Activated CD4-positive, alpha-beta T cell treated with anti-CD3 and anti-CD28 coated beads, Interleukin-2, amount 10 ng/mL, durations not matched to agents 24 days and 14 days (primary cell): Measurements from ENCODE around the gene SORT1. TPM values are rescaled to one million over a fixed set of nuclear protein-coding genes. Genes with fewer than 3 reads are reported as not detected.

Source experiments
- DNase-seq: peaks from one replicate; pipeline ENCODE4 v3.0.0; 2022
- H3K27ac Mint-ChIP-seq: one replicate; pipeline ENCODE4 v1.8.0; 2022; ENCODE audit warnings: mild to moderate bottlenecking, mixed read lengths
- H3K27me3 Mint-ChIP-seq: one replicate; pipeline ENCODE4 v1.8.0; 2022; ENCODE audit warnings: mixed read lengths
- H3K36me3 Mint-ChIP-seq: one replicate; pipeline ENCODE4 v1.8.0; 2022; ENCODE audit warnings: low read depth, mild to moderate bottlenecking, mixed read lengths
- H3K4me1 Mint-ChIP-seq: one replicate; pipeline ENCODE4 v1.8.0; 2021; ENCODE audit warnings: mixed read lengths
- H3K4me3 Mint-ChIP-seq: one replicate; pipeline ENCODE4 v1.8.0; 2022; ENCODE audit warnings: mild to moderate bottlenecking, moderate library complexity, mixed read lengths
- H3K9me3 Mint-ChIP-seq: one replicate; pipeline ENCODE4 v1.8.0; 2021; ENCODE audit warnings: mixed read lengths
- intact Hi-C: fragments of 100-400 bp; cut with micrococcal nuclease; formaldehyde crosslinking; loops from one replicate; pipeline ENCODE4 v1.15.1; 2023
- total RNA-seq: library from RNA; stranded (reverse); gene quantifications from 2 replicates; pipeline ENCODE4 v1.2.3, GENCODE V29; 2022

Gene SORT1
- total RNA-seq, 1 donor from 2014 or later, result 1.2 TPM

- no peak for DNase-seq
- peaks cover 1% of the 10 kb centered on the region for H3K36me3 Mint-ChIP-seq
- H3K27ac Mint-ChIP-seq, result no peak overlapping the region
- intact Hi-C loops, result no loop called here
- no peak overlapping the region for H3K4me3 Mint-ChIP-seq
- peaks cover 43% of the 10 kb centered on the region for H3K27me3 Mint-ChIP-seq
- H3K4me1 Mint-ChIP-seq, result no peaks in the 10 kb centered on the region
- no peaks in the 10 kb centered on the region for H3K9me3 Mint-ChIP-seq
Measured at GRCh38 chr1:109361069-109361468, 36.6 kb downstream of the SORT1 start.

GRCh38 chr1:109357616-109358015 is 40.1 kb downstream of the SORT1 start:
- Mint-ChIP-seq H3K9me3 (no peaks in the 10 kb centered on the region), H3K4me3 (no peak overlapping the region), H3K27me3 (peaks cover 33% of the 10 kb centered on the region), H3K36me3 (no peaks in the 10 kb centered on the region), H3K27ac (no peak overlapping the region), H3K4me1 (peaks cover 7% of the 10 kb centered on the region)
- intact Hi-C loops, result no loop called here
- DNase-seq, result no peak

DNA sequence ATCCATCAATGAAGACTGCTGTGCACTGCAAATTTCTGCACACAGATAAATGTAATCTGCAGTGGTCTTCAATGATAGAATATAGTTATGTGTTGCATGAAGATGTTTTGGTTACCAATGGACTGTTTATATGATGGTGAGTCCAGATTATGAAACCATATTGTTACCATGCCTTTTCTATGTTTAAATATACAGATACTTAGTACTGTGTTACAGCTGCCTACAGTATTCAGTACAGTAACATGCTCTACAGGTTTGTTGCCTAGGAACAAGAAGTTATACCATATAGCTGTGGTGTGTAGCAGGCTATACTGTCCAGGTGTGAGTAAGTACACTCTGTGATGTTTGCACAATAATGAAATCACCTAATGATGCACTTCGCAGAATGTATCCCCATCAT is 40.8 kb downstream of the SORT1 start:
- Mint-ChIP-seq H3K27ac (no peak overlapping the region), H3K9me3 (no peaks in the 10 kb centered on the region), H3K27me3 (peaks cover 31% of the 10 kb centered on the region), H3K36me3 (no peaks in the 10 kb centered on the region), H3K4me1 (peaks cover 10% of the 10 kb centered on the region), H3K4me3 (no peak overlapping the region)
- intact Hi-C loops, result no loop called here
- no peak for DNase-seq

DNA sequence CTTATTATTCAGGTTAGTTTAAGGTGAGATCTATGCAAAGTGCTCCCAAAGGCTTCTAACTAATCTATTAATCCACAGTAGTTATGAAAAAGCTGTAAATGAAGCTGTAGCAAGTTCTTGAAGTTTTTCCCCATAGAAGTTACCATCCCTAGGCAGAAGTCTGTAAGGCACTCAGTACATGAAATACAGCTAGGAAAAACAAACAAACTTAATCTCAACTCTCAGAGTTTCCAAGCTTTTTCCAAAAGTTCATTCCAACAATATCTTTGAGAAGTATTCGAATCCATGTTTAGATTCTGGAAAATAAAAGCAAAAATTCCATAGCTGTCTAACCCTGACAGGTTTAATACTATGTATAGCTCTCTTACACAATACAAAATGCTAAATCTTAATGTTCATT is 41.2 kb downstream of the SORT1 start:
- no peak for DNase-seq
- Mint-ChIP-seq H3K9me3 (no peaks in the 10 kb centered on the region), H3K27me3 (peaks cover 29% of the 10 kb centered on the region), H3K4me1 (peaks cover 10% of the 10 kb centered on the region), H3K36me3 (no peaks in the 10 kb centered on the region), H3K27ac (no peak overlapping the region), H3K4me3 (no peak overlapping the region)
- intact Hi-C loops, result no loop called here

DNA sequence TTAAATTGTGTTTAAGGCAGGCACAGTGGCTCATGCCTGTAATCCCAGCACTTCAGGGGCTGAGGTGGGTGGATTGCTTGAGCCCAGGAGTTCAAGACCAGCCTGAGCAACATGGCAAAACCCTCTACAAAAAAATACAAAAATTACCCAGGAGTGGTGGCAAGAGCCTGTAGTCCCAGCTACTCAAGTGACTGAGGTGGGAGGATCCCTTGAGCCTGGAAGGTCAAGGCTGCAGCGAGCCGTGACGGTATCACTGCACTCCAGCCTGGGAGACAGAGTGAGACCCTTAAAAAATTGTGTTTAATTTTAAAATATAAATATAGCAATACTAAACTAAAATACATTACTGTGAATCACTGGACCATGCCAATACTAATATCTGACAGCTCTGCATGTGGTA is 42.8 kb downstream of the SORT1 start:
- H3K4me1 Mint-ChIP-seq, result peaks cover 10% of the 10 kb centered on the region

GRCh38 chr1:109351457-109351856 is 46.3 kb downstream of the SORT1 start:
- no peaks in the 10 kb centered on the region for H3K36me3 Mint-ChIP-seq
- H3K27me3 Mint-ChIP-seq, result peaks cover 13% of the 10 kb centered on the region
- no peak overlapping the region for H3K4me3 Mint-ChIP-seq
- no peaks in the 10 kb centered on the region for H3K9me3 Mint-ChIP-seq
- intact Hi-C loops, result loop anchor here (5.0 kb wide), 1 partner anchor 46 kb away; the partner anchor contains the start of gene SORT1
- no peak overlapping the region for H3K27ac Mint-ChIP-seq
- DNase-seq, result no peak
- peaks cover 16% of the 10 kb centered on the region for H3K4me1 Mint-ChIP-seq

More for the DNA sequence above, 42.8 kb downstream of the SORT1 start:
- intact Hi-C loops, result loop anchor here (5.0 kb wide), 1 partner anchor 42 kb away; the partner anchor contains the start of gene SORT1
- no peaks in the 10 kb centered on the region for H3K36me3 Mint-ChIP-seq
- H3K27ac Mint-ChIP-seq, result no peak overlapping the region
- H3K9me3 Mint-ChIP-seq, result no peaks in the 10 kb centered on the region
- peaks cover 27% of the 10 kb centered on the region for H3K27me3 Mint-ChIP-seq
- H3K4me3 Mint-ChIP-seq, result no peak overlapping the region
- DNase-seq, result no peak

DNA sequence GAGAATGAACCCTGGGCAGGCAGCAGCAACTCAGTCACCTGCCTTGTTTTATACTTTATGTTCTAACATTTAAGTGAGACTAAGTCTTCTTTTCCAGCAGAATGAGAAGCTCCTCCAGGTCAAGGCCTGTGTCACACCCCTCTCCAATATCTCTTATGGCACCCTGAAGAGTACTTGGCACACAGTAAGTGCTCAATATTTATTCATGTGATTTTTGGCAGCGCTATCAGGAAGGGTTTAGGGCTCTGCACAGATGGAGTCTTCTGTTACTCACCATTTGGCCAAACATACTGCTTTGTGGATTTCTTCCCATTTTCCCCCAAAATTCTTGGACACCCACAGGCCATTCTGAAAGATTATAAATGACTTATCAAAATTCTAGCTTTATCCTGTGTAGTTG is 47.1 kb downstream of the SORT1 start:
- no peak for DNase-seq
- Mint-ChIP-seq H3K4me3 (no peak overlapping the region), H3K4me1 (peaks cover 16% of the 10 kb centered on the region), H3K27me3 (peaks cover 13% of the 10 kb centered on the region), H3K9me3 (no peaks in the 10 kb centered on the region), H3K27ac (no peak overlapping the region), H3K36me3 (no peaks in the 10 kb centered on the region)
- intact Hi-C loops, result loop anchor here (5.0 kb wide), 1 partner anchor 47 kb away; the partner anchor contains the start of gene SORT1

DNA sequence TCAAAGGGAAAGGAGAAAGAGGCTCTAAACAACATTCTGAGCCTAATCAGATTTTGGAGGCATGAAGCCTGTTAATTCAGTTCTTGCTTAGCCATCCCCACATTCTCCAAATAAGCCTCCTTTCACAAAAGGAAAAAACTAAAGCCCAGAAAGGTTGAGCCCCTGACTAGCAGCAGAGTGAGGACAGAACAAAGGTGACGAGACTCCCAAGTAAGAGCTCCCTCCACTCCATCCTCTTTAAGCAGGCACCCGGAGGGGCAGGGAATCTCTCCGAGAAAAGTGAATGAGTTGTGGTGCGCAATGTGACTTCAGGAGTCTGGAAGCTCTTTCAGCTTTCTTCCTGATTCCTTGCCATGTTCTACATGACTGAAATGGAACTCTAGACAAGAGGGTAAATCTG is 47.5 kb downstream of the SORT1 start:
- no peaks in the 10 kb centered on the region for H3K36me3 Mint-ChIP-seq
- H3K27ac Mint-ChIP-seq, result no peak overlapping the region
- peaks cover 16% of the 10 kb centered on the region for H3K4me1 Mint-ChIP-seq
- H3K4me3 Mint-ChIP-seq, result no peak overlapping the region
- intact Hi-C loops, result loop anchor here (5.0 kb wide), 1 partner anchor 47 kb away; the partner anchor contains the start of gene SORT1
- peaks cover 13% of the 10 kb centered on the region for H3K27me3 Mint-ChIP-seq
- H3K9me3 Mint-ChIP-seq, result no peaks in the 10 kb centered on the region
- DNase-seq, result no peak

DNA sequence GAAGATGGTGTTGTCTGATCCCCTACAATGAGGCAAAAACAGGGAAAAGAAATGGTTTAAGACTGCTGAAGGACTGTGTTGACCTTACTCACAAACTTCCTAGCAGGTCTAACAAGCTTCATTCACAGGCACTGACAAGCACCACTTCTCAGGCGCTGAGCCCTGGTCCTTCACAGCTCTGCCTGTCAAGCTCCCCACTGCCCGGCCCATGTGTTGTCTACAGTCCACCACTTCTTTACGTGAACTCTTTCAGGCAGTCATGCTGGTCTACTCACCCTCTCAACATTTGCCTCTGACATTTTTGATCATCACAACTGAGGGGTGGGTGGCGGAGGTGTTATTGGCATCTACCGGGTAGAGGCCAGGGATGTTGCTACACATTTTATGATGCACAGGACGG is 50.2 kb downstream of the SORT1 start:
- H3K9me3 Mint-ChIP-seq, result no peaks in the 10 kb centered on the region
- H3K36me3 Mint-ChIP-seq, result no peaks in the 10 kb centered on the region
- H3K27ac Mint-ChIP-seq, result no peak overlapping the region
- DNase-seq, result no peak
- no peak overlapping the region for H3K4me3 Mint-ChIP-seq
- intact Hi-C loops, result no loop called here
- H3K27me3 Mint-ChIP-seq, result peaks cover 18% of the 10 kb centered on the region
- peaks cover 8% of the 10 kb centered on the region for H3K4me1 Mint-ChIP-seq

- Mint-ChIP-seq H3K27me3 (peaks cover 14% of the 10 kb centered on the region), H3K9me3 (no peaks in the 10 kb centered on the region), H3K27ac (no peak overlapping the region), H3K4me3 (no peak overlapping the region), H3K36me3 (no peaks in the 10 kb centered on the region), H3K4me1 (peaks cover 2% of the 10 kb centered on the region)
- no peak for DNase-seq
- intact Hi-C loops, result no loop called here
Measured at GRCh38 chr1:109341944-109342930, 55.5 kb downstream of the SORT1 start.

- H3K27ac Mint-ChIP-seq, result no peak overlapping the region
- no peaks in the 10 kb centered on the region for H3K36me3 Mint-ChIP-seq
- no peak overlapping the region for H3K4me3 Mint-ChIP-seq
- intact Hi-C loops, result no loop called here
- no peaks in the 10 kb centered on the region for H3K4me1 Mint-ChIP-seq
- H3K9me3 Mint-ChIP-seq, result no peaks in the 10 kb centered on the region
- H3K27me3 Mint-ChIP-seq, result peaks cover 5% of the 10 kb centered on the region
- DNase-seq, result no peak
Measured at GRCh38 chr1:109338608-109339007, 59.1 kb downstream of the SORT1 start.

DNA sequence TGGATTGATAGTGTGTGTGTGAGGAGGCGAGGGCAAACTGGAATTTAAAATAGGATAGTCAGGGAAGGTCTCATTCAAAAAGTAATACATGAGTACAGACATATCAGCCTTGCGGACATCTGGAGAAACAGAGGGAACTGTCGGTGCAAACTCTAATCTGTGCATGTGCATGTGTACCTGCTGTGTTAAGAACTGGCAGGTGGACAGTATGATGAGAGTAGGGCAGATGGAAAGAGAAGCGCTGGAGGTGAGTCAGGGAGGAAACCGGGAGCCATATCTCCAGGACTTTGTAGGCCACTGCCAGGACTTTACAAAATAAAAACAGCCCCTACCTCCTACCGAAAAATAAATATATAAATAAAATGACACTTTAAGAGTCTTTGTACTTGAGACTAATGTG is 59.6 kb downstream of the SORT1 start:
- H3K9me3 Mint-ChIP-seq, result no peaks in the 10 kb centered on the region
- peaks cover 2% of the 10 kb centered on the region for H3K27me3 Mint-ChIP-seq
- no peak overlapping the region for H3K27ac Mint-ChIP-seq
- H3K4me3 Mint-ChIP-seq, result no peak overlapping the region
- intact Hi-C loops, result no loop called here
- DNase-seq, result no peak
- peaks cover 2% of the 10 kb centered on the region for H3K36me3 Mint-ChIP-seq
- no peaks in the 10 kb centered on the region for H3K4me1 Mint-ChIP-seq

DNA sequence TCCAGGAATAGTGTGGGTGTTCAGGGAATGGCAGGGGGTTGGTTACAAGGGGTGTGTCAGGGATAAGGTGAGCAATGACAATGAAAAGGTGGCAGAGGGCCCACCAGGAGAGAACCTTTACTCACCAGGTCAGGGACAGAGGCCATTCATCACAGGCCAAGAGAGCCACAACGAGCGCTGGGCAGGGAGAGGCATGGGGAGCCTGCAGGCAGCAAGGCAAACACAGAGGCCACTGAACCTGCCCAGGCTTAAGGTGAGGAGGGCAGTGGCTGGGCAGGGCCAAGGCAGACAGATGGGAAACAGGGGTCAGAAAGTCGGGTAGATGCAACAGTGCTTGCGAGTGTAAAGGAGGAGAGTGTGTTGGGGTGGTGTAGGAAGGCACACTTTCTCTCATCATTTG is 62.6 kb downstream of the SORT1 start:
- Mint-ChIP-seq H3K36me3 (peaks cover 7% of the 10 kb centered on the region), H3K4me1 (no peaks in the 10 kb centered on the region), H3K27ac (no peak overlapping the region), H3K9me3 (peaks cover 14% of the 10 kb centered on the region), H3K4me3 (no peak overlapping the region), H3K27me3 (peaks cover 5% of the 10 kb centered on the region)
- intact Hi-C loops, result no loop called here
- no peak for DNase-seq

DNA sequence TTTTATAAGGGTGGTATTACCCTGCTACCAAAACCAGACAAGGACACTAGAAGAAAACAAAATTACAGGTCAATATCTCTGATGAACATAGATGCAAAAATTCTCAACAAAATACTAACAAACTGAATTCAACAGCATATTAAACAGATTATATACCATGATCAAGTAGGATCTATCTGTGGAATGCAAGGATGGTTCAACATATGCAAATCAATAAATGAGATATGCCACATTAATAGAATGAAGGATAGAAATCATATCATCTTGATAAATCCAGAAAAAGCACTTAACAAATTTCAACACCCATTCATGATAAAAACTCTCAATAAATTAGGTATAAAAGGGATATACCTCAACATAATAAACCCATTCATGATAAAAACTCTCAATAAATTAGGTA is 66.6 kb downstream of the SORT1 start:
- H3K9me3 Mint-ChIP-seq, result peaks cover 15% of the 10 kb centered on the region
- peaks cover 7% of the 10 kb centered on the region for H3K36me3 Mint-ChIP-seq
- peaks cover 7% of the 10 kb centered on the region for H3K27me3 Mint-ChIP-seq
- no peaks in the 10 kb centered on the region for H3K4me1 Mint-ChIP-seq
- no peak for DNase-seq
- H3K27ac Mint-ChIP-seq, result no peak overlapping the region
- no peak overlapping the region for H3K4me3 Mint-ChIP-seq
- intact Hi-C loops, result no loop called here
